Loucy (cell line): ENCODE measurements around the gene PPP1R13B.

Experiments used
- H2AFZ ChIP-seq: fragments of 200-600 bp; sonication (generic); 2 replicates; pipeline ENCODE4 v1.6.0; 2016; ENCODE audit warnings: antibody characterized with exemption, mild to moderate bottlenecking, low read length, moderate library complexity
- H3F3A ChIP-seq: fragments of 200-600 bp; 2 replicates; pipeline ENCODE4 v1.6.0; 2016; ENCODE audit warnings: antibody characterized with exemption, low read depth, mild to moderate bottlenecking
- H3K27me3 ChIP-seq: fragments of 200-600 bp; sonication (generic); 2 replicates; pipeline ENCODE4 v1.6.1; 2014; ENCODE audit warnings: low read length, mild to moderate bottlenecking; ENCODE audit not compliant: insufficient read depth, poor library complexity, severe bottlenecking
- H3K36me3 ChIP-seq: fragments of 200-600 bp; sonication (generic); 2 replicates; pipeline ENCODE4 v1.6.1; 2016; ENCODE audit warnings: low read length; ENCODE audit not compliant: insufficient read depth
- H3K4me1 ChIP-seq: fragments of 200-600 bp; sonication (generic); 2 replicates; pipeline ENCODE4 v1.5.1; 2014; ENCODE audit warnings: low read length, mild to moderate bottlenecking; ENCODE audit not compliant: insufficient read depth, poor library complexity, severe bottlenecking
- H3K4me2 ChIP-seq: fragments of 200-600 bp; sonication (generic); 2 replicates; pipeline ENCODE4 v1.6.0; 2014; ENCODE audit warnings: antibody characterized with exemption, low read length, low read depth, mild to moderate bottlenecking; ENCODE audit not compliant: poor library complexity, severe bottlenecking
- H3K4me3 ChIP-seq: fragments of 200-600 bp; sonication (generic); 2 replicates; pipeline ENCODE4 v1.5.1; 2014; ENCODE audit warnings: low read length, mild to moderate bottlenecking, mixed read lengths; ENCODE audit not compliant: poor library complexity, severe bottlenecking
- H3K79me2 ChIP-seq: fragments of 200-600 bp; sonication (generic); 2 replicates; pipeline ENCODE4 v1.6.1; 2014; ENCODE audit warnings: low read length; ENCODE audit not compliant: insufficient read depth
- H3K9ac ChIP-seq: fragments of 200-600 bp; sonication (generic); 2 replicates; pipeline ENCODE4 v1.6.0; 2014; ENCODE audit warnings: mild to moderate bottlenecking, low read depth, low read length, moderate library complexity; ENCODE audit not compliant: poor library complexity, severe bottlenecking
- H3K9me2 ChIP-seq: fragments of 200-600 bp; sonication (generic); replicated peaks from 2 replicates; pipeline ENCODE4 v1.6.1; 2016; ENCODE audit warnings: low read depth, low read length, mixed read lengths
- H3K9me3 ChIP-seq: fragments of 200-600 bp; sonication (generic); 2 replicates; pipeline ENCODE4 v1.6.1; 2014; ENCODE audit warnings: mild to moderate bottlenecking, antibody characterized with exemption, low read length, low read depth; ENCODE audit not compliant: insufficient read depth
- H4K20me1 ChIP-seq: fragments of 200-600 bp; sonication (generic); 2 replicates; pipeline ENCODE4 v1.6.0; 2014; ENCODE audit warnings: antibody characterized with exemption, low read length, mild to moderate bottlenecking; ENCODE audit not compliant: insufficient read depth, poor library complexity, severe bottlenecking
- CTCF ChIP-seq: fragments of 200-600 bp; sonication (generic); conservative IDR thresholded peaks from 2 replicates; pipeline ENCODE4 v1.5.1; 2014; ENCODE audit warnings: mild to moderate bottlenecking, antibody characterized with exemption, low read length
- EZH2phosphoT487 ChIP-seq: fragments of 200-600 bp; IDR thresholded peaks from 2 replicates; pipeline ENCODE4 v1.6.1; 2018; ENCODE audit warnings: antibody characterized with exemption, mild to moderate bottlenecking, moderate library complexity, borderline replicate concordance

Gene PPP1R13B

GRCh38 chr14:103725739-103726395, 121.5 kb downstream of the PPP1R13B start:
- Histone ChIP-seq H3K4me3 (no peak overlapping the region), H3K4me2 (no peak overlapping the region), H3F3A (no peaks in the 10 kb centered on the region), H3K9me3 (no peaks in the 10 kb centered on the region), H3K4me1 (no peaks in the 10 kb centered on the region), H4K20me1 (no peaks in the 10 kb centered on the region), H3K36me3 (peaks cover 12% of the 10 kb centered on the region; the same call in 1 of the 2 replicates), H3K27me3 (no peaks in the 10 kb centered on the region), H3K9me2 (no peaks in the 10 kb centered on the region), H2AFZ (no peak overlapping the region), H3K79me2 (no peaks in the 10 kb centered on the region; the same call in 1 of the 2 replicates), H3K9ac (no peak overlapping the region)
- no peak for TF ChIP-seq CTCF
- no peak for TF ChIP-seq EZH2phosphoT487

GRCh38 chr14:103725001-103725682, 122.2 kb downstream of the PPP1R13B start:
- H3K4me2 ChIP-seq, result no peak overlapping the region
- H3K79me2 ChIP-seq, result peaks cover under 1% of the 10 kb centered on the region; the same call in 1 of the 2 replicates
- no peaks in the 10 kb centered on the region for H3K9me2 ChIP-seq
- H3F3A ChIP-seq, result no peaks in the 10 kb centered on the region
- no peak overlapping the region for H2AFZ ChIP-seq
- no peak overlapping the region for H3K9ac ChIP-seq
- H3K4me3 ChIP-seq, result no peak overlapping the region
- H3K27me3 ChIP-seq, result no peaks in the 10 kb centered on the region
- no peaks in the 10 kb centered on the region for H3K4me1 ChIP-seq
- no peaks in the 10 kb centered on the region for H3K9me3 ChIP-seq
- no peak for TF ChIP-seq CTCF
- no peak for TF ChIP-seq EZH2phosphoT487
- peaks cover 11% of the 10 kb centered on the region; the same call in 1 of the 2 replicates for H3K36me3 ChIP-seq
- no peaks in the 10 kb centered on the region for H4K20me1 ChIP-seq

GRCh38 chr14:103724116-103724515, 123.3 kb downstream of the PPP1R13B start:
- Histone ChIP-seq H3K36me3 (peaks cover 2% of the 10 kb centered on the region; the same call in 1 of the 2 replicates), H4K20me1 (no peaks in the 10 kb centered on the region), H3K79me2 (peaks cover 8% of the 10 kb centered on the region; the same call in 1 of the 2 replicates)

More at GRCh38 chr14:103724116-103724515, 123.3 kb downstream of the PPP1R13B start:
- no peak overlapping the region for H3K4me2 ChIP-seq
- no peak overlapping the region for H3K4me3 ChIP-seq
- no peaks in the 10 kb centered on the region for H3K9me3 ChIP-seq
- H3K9me2 ChIP-seq, result no peaks in the 10 kb centered on the region
- H2AFZ ChIP-seq, result no peak overlapping the region
- H3K4me1 ChIP-seq, result no peaks in the 10 kb centered on the region
- H3K9ac ChIP-seq, result no peak overlapping the region
- H3F3A ChIP-seq, result no peaks in the 10 kb centered on the region
- TF ChIP-seq CTCF (no peak), EZH2phosphoT487 (no peak)
- no peaks in the 10 kb centered on the region for H3K27me3 ChIP-seq
